HG02885 (cell line): ENCODE measurements around the gene JADE2.
A peak's percentile ranks its signal among the peaks of the same experiment; 100 is the strongest.
"Not testable (repeated sequence)": the region's sequence is repeated elsewhere in the genome, so short reads cannot be mapped to it uniquely, and the experiment has no call there.

ENCODE experiments used
- ATAC-seq: cut with Tn5 transposase; IDR thresholded peaks from one replicate; pipeline ENCODE4 v1.9.1; 2021; ENCODE audit warnings: mild to moderate bottlenecking; ENCODE audit not compliant: unreplicated experiment, poor library complexity

Gene JADE2

DNA sequence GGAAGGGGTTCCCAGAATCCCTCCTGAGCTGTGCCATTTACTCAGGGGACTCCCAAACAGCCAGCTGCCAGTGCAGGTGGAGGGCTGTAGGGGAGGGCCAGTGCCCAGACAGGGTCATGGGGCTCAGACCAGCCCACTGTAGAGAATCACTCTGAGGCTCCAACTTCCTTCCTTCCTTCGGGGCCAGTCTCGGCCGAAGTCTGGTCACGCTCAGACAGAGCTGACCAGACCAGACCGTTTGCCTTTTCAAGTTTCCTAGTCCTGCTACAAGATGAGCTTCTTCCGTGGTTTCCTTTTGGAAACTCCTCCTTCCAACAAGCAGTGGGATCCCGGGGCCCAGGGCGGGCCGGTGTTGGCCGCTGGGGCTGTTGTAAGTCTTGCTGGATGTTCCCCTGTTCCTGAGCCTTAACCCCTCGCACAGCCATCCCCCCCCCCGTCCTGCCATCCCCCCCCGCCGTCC lies 54.6 kb downstream of the JADE2 start:
- ATAC-seq: no peak

DNA sequence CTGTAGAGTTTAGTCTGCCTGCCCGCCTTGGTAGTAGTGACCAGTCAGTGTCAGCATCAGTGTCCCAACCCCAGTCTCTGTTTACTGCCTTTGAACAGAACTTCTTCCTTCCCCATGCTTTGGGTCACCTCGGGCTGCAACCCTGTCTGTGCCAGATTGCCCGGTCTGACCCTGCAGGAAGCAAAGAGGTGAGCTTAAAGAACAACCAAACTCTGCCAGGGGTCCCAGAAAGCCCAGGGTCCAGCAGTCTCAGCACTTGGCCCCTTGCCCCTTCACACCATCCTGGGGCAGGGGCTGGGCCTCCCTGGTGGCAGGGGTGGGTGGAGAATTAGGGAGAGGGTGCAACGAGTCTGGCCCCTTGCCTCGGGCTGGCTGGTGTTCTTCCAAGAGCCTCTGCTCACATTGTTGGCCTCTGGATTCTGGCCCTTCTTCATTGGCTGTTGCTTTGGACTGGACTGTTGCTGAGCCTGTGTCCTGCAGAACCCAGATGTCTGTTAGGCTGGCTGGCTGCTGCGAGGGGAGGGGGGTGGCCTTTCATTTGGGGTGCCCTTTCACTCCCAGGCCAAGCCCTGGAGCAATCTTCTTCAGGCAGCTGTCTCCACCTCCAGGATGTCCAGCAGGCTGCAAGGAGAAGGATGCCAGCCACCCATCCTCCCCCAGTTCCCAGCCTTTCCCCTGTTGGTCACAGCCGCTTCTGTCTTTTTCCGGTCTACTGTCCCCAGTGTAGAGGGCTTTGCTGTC lies 55.9 kb downstream of the JADE2 start:
- no peak for ATAC-seq

DNA sequence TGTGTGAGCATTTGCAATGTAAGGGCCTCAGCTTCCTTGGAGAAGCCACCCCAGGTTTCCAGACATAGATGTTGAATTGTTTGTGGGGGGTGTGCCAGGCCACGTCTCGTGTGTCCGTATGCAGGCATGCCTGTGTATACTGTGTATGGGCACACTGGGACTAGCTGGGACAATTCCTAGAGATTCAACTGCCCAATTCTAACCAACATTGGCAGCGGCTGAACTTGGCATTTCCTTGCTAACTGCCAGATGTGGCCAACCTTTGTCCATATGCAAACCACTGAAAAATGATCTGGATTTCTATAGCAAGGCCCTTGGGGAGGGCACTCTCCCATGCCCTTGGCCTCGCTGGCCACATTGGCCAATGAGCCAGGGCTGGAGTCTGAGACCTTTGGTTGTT lies 56.8 kb downstream of the JADE2 start:
- ATAC-seq: no peak

DNA sequence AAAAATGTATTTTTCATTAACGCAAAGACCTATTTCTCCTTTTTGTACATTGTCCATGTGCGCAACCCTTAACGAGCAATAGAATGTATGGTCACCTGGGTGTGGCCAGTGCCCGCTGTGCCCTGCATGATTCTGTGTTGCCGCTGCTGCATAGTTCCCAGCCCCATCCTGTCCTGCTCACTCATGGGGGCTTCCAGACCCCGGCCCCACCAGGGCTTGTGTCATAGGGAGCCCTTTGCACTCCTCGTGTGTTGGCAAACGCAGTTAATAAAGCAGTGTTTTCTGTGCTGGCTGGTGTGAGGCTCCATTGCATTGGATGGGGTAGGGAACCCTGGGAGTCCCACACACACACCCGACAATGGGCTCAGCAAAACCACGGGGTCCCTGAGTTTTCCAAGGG lies 57.5 kb downstream of the JADE2 start:
- no peak for ATAC-seq

DNA sequence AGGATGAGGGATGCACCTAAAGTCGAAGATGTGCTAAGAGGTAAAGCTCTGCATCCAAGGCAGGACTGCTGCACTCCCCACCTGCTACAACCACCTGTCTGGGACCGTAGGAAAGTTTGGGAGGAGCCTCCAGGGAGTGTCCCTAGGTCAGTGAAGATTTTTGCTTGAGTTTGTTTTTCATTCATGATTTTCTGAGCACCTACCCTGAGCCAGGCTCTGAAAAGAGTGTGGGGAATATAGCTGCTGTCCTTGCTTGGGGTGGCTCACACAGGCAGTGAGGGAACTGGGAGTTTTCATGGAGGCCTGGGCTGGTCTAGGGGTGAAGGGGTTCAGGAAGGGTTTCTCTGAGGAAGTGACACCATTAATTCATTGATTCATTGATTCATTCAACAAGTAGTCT lies 58.3 kb downstream of the JADE2 start:
- ATAC-seq: no peak

DNA sequence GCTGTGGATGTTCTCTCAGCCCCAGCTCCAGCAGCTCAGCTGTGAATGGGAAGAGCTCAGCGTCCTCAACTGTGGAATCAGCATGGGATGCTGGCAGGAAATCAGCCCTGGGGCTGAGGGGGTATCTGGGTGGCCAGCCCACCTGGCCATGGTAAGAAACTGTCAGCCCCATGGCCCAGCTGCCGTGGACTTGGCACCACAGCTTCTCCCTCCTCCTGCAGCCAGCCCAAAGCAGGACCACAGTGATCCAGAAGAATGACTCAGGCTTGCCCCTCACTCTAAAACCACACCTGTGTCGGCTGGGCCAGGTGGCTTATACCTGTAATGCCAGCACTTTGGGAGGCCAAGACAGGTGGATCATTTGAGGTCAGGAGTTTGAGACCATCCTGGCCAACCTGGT lies 59.2 kb downstream of the JADE2 start:
- ATAC-seq: no peak

DNA sequence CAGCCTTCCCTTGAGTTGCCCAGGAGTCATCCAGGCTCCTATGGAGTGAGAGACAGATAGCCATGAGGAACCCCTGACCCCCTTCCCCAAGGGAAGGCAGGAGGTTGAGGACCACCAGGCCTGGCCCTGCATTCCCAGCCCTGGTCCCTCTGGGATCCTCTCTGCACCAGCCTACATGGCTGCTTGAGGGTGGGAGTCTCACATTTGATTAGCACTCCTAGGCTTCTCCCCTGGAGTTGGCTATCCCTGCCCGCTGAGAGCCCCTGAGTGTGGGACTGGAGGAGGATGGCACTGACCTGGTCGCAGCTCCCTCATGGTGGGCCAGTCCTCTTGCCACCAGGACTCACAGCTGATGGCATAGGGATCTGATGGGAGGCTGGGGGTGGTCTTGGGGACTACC lies 60.5 kb downstream of the JADE2 start:
- no peak for ATAC-seq

DNA sequence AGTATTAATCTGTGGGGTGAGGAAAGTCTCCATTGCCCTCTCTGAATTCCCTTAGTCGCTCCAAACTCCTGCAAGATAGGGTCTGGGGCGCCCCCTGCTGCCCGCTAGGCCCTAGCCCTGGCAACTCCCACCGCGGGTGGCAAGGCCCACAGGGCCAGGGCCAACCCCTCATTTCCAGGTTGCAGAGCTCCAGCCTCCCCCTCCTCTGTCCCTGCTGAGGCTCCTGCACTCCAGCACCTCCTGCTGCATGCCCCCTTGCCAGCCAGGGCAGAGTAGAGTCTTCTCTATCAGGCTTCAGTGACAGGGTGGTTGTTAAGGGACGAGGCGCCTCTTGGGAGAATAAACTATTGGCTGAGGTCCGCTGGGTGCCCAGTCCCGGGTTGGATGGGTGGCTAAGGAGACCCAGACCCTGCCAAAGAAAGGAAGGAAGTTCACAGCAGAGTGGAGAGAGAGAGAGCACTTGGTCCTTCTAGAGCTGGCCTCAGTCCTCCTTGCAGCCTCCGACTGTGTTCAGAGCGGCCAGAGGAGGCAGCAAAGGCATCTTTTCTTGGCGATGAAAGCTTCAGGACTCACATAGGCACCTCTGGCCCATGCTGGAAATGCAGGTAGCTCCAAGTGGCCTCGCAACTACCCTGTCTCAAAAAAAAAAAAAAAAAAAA lies 61.5 kb downstream of the JADE2 start:
- peak; percentile 79 for ATAC-seq

DNA sequence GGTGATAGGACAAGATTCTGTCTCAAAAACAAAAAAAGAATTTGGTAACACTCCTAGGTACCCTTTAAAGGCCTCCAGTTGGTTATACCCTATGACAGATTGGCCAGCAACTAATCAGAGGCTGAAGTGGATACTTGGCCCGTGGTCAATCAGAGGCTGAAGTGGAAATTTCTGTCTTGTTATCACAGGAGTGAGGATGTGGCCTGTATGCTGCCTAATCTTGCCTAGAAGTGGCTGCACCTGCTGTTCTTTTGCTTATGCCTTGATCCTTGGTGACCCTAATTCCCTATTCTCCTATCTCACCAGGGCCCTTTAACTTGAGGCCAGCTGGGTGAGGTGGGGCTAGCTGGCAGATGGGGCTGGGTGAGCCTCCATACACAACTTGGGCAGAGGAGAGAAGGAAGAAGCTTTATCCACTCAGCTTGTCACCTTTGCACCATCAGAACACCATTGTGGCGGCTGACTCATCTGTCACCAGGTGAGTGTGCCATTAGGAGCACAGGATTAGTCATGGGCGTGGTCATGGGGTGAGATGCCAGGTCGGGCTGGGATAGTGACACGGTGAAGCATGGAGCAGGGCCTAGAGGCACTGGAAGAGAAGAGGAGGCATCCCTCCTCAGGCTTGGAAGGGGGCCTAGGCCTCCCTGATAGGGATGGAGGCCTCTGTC lies 65.7 kb downstream of the JADE2 start:
- ATAC-seq: no peak

DNA sequence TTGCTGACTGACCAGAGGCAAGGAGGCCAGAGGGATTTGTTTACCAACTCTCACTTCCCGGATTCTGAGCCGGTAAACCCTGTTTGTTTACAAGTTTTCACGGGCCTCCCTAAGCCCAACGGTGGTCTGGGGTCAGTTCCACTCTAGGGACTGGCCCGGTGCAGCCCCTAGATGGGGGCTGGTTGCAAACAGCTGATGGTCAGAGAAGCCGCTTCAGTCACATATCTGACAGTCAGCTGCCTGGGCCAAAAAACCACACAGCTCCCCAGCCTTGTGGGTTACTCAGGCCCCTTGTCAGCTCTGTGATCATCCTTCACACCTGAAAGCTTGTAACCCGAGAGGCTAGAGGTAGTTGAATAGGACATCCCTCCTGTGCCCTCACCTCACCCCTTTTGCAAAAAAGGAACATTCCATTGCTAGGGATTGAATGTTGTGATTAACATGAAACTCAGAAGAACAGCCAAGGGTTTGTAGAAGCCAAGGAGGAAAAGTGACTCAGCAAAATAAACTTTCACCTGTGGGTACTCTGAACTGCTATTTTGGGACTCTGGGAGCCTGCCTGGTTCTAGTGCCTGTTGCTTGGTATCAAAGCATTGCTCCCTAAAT lies 66.8 kb downstream of the JADE2 start:
- ATAC-seq: no peak

DNA sequence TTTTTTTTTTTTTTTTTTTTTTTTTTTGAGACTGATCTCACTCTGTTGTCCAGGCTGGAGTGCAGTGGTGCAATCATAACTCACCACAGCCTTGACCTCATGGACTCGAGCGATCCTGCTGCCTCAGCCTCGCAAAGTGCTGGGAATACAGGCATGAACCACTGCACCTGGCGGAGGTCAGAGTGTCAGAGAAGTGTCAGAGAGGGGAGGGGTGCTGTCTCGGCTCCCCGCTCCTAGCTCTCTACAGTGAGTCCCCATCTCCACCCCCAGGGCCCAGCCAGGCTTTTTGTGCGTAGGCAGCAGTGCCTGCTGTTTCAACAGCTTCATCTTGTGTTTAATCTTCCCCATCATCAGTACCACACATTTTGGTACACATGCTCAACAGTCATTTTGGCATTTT lies 68.9 kb downstream of the JADE2 start:
- ATAC-seq: no peak

DNA sequence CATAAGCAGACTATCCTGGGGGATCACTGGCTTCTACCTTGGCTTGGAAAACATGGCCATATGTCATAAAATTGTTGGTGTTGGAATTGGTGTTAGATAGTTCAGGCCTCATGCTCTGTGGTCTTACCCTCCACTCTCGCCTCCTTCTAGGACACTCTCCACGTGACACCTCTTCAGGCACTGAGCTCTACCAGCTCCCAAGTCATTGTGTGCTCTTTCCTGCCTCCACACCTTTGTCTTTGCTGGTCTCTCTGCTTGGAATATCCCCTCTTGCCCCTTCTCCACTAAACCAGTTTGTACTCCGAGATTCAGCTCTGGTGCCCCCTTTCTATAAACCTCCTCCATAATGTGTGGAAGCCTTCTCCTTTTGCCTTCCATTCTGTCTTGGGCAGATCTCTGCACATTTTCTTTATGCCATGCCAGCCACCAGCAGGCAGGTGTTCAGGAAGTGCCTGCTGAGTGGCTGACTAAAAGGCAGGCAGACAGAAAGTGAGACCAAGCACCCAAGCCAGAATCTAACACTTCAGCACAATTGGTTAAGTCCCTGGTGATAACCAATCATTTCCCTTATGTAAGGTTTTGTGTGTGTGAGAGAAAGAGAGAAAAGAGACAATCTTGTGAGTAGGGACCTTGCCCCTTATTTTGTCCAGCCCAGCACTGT lies 69.5 kb downstream of the JADE2 start:
- ATAC-seq: no peak

DNA sequence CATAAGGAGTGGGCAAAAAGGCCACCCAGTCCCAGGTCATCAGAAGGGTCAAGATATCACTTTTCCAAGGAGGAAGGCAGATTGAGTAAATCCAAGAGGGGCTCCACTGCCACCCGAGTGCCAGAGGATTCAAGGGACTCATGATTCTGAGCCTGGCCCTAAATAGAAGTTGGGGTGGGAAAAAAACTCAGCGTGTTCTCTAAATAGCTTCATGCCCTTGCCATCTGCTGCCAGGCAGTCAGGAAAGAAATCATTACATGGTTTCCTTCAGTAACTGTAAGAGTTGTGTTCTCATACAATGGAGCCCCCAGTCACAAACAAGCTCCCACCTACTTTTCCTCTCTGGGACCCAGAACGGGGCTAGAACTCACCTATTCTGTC lies 70.0 kb downstream of the JADE2 start:
- ATAC-seq: no peak

DNA sequence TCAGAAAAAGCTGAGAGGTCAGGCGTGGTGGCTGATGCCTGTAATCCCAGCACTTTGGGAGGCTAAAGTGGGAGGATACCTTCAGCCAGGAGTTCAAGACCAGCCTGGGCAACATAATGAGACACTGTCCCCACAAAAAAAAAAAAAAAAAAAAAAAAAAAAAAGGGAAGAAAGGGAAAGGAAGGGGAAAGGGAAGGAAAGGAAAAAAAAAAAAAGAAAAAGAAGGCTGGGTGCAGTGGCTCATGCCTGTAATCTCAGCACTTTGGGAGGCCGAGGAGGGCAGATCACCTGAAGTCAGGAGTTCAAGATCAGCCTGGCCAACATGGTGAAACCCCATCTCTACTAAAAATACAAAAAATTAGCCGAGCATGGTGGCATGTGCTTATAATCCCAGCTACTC lies 74.3 kb downstream of the JADE2 start:
- not testable (repeated sequence) for ATAC-seq

DNA sequence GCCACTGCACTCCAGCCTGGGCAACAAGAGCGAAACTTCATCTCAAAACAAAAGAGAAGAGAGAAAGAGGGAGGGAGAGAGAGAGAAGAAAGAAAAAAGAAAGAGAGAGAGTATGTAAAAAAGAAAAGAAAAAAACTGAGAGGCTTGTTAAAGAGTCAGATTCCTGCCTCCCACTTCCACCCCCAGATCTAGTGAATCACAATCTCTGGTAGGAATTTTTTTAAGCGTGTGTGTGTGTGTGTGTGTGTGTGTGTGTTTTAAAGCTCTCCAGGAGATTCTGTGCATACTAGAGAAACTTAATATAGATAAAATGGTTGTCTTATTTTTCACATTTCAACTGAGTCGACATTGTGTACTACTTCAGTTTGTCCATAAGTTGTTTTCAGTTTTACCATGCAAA lies 75.1 kb downstream of the JADE2 start:
- ATAC-seq: no peak

DNA sequence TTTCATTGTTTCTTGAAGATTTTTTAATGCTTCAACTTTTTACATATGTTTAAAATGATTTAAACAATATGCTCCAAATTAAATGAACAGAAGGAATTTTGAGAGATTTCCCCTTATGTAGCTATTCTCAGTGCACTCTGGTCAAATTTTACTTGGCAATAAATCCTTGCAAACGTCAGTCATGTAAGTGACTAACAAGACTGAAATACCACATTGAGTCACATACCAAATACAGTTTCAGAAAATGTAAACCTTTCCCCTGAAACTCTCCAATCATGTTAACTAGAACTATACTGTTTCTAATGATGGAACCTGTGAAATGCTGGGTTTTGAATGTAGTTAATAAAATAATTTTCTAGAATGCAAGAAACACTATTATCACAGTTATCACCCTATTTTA lies 77.6 kb downstream of the JADE2 start:
- ATAC-seq: no peak

DNA sequence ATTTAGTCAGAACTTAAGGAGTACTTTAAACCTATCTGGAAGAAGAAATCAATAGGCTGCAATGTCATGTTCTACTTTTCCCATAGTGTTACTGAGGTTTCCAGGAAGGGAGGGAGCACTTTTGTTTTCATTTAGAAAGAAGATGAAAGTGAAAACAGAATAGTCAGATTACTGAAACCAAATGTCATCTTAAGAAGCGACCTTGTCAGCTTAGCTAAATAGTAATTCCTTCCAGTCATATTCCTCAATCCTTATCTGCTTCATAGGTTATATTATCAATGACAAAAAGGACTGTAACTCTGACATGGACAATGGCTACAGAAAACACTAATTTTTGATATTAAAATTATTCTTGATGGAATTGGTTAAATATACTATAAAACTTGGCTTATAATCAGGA lies 79.4 kb downstream of the JADE2 start:
- no peak for ATAC-seq

DNA sequence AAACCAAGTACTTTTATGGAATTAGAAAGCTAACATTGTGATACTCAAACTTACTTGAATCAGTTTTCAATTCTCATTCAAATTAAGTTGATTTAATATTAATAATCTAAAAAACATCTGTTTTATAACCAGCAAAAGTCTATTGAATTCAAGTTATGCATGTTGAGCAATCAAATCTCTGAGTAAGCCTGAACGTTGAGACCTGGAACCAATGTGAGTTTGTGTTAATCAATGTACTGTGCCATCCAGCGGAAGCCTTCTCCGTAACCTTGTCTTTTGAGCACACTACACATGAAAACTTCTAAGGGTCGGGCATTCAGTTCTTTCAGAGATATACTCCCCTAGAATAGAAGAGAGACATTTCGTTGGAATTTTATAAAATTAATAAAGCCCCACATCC lies 81.3 kb downstream of the JADE2 start:
- no peak for ATAC-seq

DNA sequence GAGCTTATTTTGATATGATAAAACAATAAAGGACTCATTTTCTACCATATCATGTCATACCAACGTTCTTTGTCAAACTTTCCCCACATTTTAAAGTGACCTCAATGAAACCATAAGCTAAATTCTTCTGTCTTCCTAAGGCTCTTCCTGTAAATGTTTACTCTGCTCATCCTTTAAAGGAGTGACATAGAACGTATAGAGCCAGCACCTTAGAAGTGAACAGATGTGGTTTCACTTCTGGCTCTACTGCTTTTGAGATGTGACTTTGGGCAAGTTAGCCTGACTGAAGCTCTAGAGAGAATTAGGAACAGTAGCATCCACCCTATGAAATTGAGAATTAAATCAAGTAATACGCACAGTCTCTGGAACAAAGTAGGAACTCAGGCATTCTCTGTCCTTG lies 83.1 kb downstream of the JADE2 start:
- ATAC-seq: no peak

DNA sequence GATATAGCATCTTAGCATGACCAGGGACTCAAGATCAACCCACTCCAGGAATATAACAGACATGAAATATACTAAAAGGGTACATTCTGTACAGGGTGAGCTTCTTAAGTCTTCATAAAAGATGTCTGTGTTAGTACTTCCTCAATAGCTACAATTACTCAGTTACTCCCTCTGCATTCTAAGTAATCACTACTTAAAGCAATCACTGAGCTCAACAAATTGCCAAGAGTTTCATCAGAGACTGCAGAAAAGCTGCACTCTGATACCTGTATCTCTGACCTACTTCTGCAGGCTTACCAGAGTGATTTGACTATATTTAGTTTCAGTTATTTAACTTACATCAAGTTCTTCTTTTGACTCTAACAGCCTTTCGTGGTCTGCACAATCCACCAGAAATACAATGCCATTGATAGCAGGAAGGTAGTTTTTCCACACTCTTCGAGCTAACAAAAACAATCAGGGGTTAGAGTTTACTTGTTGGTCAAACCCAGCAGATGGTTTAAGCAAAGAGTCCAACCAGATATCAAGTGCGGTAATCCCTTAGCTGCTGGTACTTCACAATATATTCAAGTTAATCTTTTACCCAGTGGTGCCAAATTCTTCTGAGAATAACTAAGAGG lies 83.9 kb downstream of the JADE2 start:
- peak; percentile 64 for ATAC-seq
